ENCODE measurements around the gene C19orf33.

C19orf33 gene

GRCh38 chr19:38309615-38310278, 5.7 kb downstream of the C19orf33 start:
- DNase-seq, result no peak

GRCh38 chr19:38310279-38310670, 6.2 kb downstream of the C19orf33 start:
- DNase-seq, result no peak

- peak; percentile 31 for DNase-seq
Observed at GRCh38 chr19:38310986-38311385, 6.9 kb downstream of the C19orf33 start.

DNA sequence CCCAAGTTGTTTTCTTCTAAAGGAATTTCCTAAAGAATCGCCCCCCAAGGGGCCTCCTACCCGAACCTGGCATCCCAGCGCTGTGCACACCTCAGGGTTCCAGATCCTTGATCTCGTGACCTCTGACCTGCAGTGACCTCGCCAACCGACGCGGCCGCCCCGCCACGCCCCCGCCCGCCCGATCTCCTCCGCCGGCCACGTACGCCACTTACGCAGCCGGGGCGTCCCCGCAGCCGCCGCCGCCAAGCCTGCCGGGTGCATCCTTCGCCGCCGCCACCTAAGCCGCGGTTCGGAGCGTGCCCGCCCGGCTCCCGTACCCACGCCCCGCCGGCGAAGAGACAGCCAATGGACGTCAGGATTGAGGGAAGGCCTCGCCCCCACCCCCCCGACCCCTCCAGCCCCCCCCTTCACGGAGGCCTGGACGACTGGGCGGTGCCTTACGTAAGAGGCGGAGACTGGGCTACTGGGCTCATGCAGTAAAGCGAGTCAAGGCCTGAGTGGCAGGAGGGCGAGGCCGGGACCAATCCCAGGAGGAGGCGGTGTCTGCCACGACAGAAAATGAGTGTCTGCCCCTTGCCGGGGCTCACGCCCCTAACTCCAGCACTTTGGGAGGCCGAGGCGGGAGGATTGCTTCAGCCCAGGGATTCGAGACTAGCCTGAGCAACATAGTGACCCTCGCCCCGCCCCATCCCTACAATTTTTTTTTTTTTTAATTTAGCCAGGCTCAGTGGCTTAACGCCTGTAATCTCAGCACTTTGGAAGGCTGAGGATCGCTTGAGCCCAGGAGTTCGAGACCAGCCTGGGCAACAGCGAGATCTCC, 11.8 kb downstream of the C19orf33 start, which contains the start of gene YIF1B:
TSS of gene YIF1B (minus strand) at position 291 of the 820 bp plus-strand sequence. CDS start at position 261, 30 bp downstream.
- peak; percentile 99 for DNase-seq

DNA sequence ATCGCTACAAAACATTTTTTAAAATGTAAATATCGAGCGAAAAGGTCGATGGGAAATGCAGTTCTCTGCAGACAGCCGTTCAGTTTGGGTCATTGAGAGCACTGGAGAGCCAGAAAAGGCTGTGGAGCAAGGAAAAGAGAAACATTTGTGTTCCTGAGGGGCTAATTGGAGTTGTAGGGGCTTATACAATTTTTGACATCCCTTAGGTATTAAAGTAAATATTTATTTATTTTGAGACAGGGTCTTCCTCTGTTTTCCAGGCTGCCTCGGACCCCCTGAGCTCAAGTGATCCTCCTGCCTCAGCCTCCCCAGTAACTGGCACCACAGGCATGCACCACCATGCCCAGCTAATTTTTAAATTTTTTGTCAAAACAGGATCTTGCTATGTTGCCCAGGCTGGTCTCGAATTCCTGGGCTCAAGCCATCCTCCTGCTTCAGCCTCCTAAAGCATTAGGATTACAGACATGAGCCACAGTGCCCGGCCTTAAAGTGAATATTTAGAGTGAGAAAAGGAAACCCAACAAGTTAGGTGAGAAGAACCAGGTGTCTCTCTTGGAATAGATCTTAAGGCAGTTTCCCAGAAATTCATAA, 12.5 kb downstream of the C19orf33 start:
- no peak for DNase-seq

- no peak for DNase-seq
Observed at GRCh38 chr19:38317104-38317612, 13.1 kb downstream of the C19orf33 start.

DNA sequence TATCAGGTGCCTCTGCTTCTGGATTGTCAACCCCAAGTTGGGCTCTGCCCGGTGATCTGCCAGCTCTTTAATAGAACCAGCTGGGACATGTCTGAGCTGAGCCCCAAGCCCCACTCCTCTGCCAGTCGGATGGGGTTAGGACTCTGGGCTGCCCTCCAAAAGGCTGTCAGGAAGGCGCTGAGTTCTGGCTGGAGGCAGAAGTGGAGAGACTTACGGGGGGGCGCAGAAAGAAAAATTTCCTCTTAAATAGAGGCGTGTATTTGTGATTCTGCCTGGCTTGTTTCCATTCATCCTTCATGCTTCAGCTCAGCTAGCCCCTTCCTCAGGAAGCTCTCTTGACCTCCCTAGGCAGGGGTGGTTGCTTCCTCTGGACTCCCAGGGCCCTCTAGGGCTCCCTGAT, 14.6 kb downstream of the C19orf33 start:
- no peak for DNase-seq

GRCh38 chr19:38319421-38320258, 15.6 kb downstream of the C19orf33 start, which contains the start of gene KCNK6:
Gene KCNK6 (plus strand): TSS chr19:38319845. CDS start chr19:38319951, 106 bp downstream.
- peak; percentile 66 for DNase-seq

DNA sequence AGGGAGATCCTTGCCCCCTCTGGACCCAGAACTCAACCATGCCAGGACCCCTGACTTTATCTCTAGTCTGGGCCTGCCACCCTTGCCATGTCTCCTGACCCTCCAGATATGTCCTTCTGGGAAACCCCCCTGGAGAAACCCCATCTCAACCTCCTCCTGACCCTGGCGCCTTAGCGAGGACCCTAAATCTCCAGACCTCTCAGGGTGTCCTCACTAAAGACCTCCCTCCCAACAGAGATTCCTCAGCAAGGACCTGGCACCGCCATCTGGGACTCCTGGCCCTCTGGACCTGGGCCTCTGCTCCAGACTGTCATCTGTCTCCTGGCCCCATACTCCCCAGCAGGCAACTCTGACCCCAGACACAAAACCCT, 16.9 kb downstream of the C19orf33 start:
- no peak for DNase-seq

DNA sequence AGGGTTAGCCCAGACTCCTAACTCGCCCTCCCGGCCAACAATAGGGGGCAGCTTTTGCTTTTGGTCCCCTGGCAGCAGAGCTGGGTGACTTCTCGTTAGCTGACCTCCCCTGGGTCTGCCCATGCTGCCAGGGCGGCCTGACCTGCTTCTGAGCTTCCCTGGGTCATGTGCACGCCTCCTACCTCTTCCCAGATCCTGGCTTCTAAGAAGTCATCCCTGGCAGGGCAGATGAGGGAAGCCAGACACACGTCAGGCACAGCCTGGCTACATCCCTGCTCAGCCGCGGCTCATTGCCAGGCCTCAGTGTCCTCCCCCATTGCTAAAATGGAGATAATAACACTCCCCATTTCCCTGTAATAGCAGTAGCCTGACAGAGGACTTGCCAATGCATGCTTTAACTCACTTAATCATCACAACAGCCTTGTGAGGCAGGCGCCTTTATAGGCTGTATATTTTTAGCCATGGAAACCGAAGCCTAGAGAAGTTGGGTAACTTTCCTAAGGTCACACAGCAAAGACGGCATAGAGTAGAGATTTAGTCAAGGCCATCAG, 17.7 kb downstream of the C19orf33 start:
- DNase-seq, result peak; percentile 72

GRCh38 chr19:38323291-38323690, 19.2 kb downstream of the C19orf33 start:
- no peak for DNase-seq

- DNase-seq, result no peak
Observed at GRCh38 chr19:38324431-38324830, 20.4 kb downstream of the C19orf33 start.

DNA sequence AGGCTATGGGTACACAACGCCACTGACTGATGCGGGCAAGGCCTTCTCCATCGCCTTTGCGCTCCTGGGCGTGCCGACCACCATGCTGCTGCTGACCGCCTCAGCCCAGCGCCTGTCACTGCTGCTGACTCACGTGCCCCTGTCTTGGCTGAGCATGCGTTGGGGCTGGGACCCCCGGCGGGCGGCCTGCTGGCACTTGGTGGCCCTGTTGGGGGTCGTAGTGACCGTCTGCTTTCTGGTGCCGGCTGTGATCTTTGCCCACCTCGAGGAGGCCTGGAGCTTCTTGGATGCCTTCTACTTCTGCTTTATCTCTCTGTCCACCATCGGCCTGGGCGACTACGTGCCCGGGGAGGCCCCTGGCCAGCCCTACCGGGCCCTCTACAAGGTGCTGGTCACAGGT, 22.5 kb downstream of the C19orf33 start:
- DNase-seq, result no peak

DNA sequence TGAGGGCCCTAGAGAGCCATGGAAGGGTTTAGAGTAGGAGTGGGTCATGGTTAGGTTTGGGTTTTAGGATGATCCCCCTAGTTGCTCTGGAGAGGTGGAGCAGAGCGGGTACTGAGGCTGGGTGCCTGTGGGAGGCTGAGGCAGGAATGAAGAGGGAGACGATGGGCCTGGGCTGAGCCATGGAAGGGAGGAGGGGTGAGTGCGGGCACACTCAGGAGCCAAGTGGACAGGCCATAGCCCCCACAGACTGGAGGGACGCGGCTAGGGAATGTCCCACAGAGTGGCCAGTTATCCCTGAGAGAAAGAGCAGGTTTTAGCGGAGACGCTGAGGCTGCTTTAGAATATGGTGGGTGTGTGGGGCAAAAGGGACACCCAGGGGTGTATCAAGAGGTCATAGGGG, 25.6 kb downstream of the C19orf33 start:
- DNase-seq, result no peak

DNA sequence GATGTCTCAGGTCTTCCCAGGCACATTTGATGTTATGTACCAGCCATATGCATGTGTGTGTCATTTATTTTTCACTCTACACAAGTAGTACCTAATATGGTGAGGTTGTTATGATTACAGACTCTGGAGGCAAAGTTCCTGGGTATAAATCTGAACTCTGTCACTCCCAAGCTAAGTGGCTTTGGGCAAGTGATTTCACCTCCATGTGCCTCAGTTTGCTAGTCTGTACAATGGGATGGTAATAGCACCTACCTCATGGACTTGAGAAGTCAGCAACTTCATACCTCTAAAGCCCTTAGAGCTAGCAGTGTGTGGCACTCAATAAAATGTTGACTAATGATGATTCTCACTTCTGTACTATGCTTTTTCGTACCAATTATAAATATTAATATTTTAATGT, 27.7 kb downstream of the C19orf33 start:
- no peak for DNase-seq

- DNase-seq, result no peak
Observed at GRCh38 chr19:38333245-38333644, 29.2 kb downstream of the C19orf33 start.

DNA sequence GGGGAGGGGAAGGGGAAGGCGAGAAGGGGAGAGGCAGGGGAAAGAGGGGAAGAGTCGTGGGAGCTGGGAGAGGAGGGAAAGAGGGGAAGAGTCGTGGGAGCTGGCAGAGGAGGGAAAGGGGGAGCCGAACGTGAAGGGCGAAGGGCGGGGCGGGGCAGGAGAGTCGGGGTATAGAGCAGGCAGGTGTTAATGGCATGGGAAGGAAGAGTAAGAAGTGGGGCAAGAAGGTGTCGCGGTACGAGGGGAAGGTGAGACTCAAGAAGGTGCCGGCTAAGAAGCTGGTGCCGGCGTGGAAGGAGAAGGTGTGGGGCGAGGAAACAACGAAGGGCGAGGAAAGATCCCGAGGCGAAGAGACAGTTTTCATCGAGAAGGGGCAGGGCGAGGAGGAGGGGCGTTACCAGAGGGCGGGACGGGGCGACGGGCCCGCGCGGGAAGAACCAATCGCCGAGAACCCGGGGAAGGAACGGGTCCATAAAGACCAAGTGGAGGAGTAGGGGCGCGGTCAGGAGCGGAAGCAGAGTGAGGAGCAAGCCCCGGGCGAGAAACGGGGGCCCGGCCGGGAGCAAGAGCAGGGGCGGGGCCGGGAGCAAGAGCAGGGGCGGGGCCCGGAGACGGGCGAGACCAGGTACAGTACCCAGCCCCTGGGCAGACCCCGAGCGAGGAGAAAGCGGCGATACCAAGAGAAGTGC, 32.0 kb downstream of the C19orf33 start:
- DNase-seq, result peak; percentile 98

DNA sequence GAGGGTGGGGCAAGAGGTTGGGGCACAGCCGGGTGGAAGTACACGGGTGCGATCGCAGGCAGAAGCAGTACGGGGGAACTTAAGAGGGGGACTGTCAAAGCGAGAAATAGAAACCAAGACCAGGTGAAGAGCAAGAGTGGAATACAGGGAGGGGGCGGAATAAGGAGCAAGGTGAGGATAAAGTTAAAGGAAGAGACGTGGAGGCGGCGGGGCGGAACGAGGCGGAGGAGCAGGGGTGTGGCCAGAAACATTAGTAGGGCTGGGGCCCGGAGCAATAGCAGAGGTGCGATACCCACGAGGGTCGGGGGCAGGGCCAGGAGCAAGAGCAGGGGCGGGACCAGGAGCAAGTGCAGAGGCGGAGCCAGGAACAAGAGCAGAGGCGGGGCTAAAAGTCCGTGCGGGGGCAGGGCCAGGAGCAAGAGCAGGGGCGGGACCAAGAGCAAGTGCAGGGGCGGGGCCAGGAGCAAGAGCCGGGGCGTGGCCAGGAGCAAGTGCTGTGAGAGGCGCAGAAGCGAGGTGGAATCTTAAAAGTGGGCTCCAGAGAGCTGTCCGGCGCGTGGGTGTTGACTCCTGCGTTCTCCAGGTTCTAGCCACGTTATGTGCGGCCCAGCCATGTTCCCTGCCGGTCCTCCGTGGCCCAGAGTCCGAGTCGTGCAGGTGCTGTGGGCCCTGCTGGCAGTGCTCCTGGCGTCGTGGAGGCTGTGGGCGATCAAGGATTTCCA, 32.7 kb downstream of the C19orf33 start:
- peak; percentile 98 for DNase-seq

DNA sequence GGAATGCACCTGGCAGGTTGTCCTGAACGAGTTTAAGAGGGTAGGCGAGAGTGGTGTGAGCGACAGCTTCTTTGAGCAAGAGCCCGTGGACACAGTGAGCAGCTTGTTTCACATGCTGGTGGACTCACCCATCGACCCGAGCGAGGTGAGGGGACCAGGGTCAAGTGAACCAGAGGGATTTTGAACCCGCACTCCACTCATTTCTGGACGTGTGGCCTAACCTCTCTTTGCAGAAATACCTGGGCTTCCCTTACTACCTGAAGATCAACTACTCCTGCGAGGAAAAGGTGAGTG, 33.3 kb downstream of the C19orf33 start:
- DNase-seq, result no peak

DNA sequence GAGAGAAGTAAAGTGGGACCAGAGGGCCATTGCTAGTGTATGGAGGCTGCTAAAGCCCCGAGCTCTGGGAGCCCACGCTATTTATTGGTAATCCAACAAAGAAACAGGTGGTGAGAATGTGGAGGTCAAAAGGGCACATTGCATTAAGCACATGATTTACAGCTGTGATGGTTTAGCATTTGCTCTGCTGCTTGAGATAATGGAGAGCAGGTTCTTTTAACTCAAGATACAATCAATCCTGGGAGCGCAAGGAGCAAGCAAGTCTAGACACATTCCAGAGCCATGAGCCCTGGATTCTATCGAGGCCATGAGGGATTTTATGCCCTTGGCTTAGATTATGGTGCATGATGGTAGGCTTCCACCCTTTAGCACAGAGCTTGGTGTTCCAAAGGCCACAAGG, 35.0 kb downstream of the C19orf33 start:
- DNase-seq, result peak; percentile 85

DNA sequence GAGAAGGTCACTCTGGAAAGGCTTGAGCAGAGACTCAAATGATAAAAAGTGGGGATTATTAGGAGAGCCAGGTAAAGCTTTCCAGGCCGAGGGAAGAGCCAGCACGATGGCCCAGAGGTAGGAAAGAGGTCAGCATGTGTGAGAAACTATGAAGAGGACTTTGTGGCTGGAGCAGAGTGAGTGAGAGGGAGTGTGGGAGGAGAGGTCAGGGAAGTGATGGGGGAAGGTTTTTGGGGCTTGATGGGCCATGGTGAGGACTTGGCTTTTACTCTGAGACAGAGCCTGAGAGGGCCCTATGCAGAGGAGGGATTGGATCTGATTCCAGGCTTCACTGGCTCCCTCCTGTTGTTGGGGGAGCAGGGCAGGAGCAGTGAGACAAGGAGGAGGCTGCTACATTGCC, 36.9 kb downstream of the C19orf33 start:
- DNase-seq, result no peak
